A549 (cell line): ENCODE data around the gene RGMB. TPM values are rescaled to one million over a fixed set of nuclear protein-coding genes. Genes with fewer than 3 reads are reported as not detected.
"Not testable (repeated sequence)": the region's sequence is repeated elsewhere in the genome, so short reads cannot be mapped to it uniquely, and the experiment has no call there.

Experiments
- ATAC-seq, 2 experiments: fragments of 200-7000 bp in 1 of 2; fragments of >200 bp in 1 of 2; cut with Nextera tagmentation in 1 of 2; cut with Tn5 transposase in 1 of 2; 3 replicates each; pipeline versions ENCODE4 v1.8.0 to v1.9.1; 2018 to 2020; ENCODE audit warnings: mild to moderate bottlenecking in 1 of 2, moderate library complexity in 1 of 2
- CTCF ChIA-PET: fragments of 300-600 bp; sonication (Branson Sonifier 250); formaldehyde crosslinking; extraction: SDS; loops from one replicate; lab custom pipeline; 2021; ENCODE audit warnings: antibody characterized with exemption, inconsistent platforms; lab: Yijun Ruan, JAX
- POLR2A ChIA-PET: fragments of 350-600 bp; formaldehyde crosslinking; extraction: SDS; loops from one replicate; lab custom pipeline; 2021; ENCODE audit warnings: antibody characterized with exemption, inconsistent platforms; lab: Yijun Ruan, JAX
- DNase-seq, 2 experiments: peaks; one replicate each; pipeline versions ENCODE4 v3.0.0 to v3.0.0-alpha.2; 2011 to 2016; ENCODE audit warnings: low read depth in 1 of 2, low spot score in 1 of 2
- FAIRE-seq: peaks from 2 replicates; lab custom pipeline; 2011; peaks lifted over from hg19 to GRCh38; lab: Jason Lieb, UNC
- H3K27ac ChIP-seq, 2 experiments: fragments of >200 bp; sonication (Bioruptor Twin); formaldehyde crosslinking; 3 replicates each; pipeline ENCODE4 v1.5.1; 2016 to 2017
- H3K4me1 ChIP-seq: fragments of >200 bp; sonication (Bioruptor Twin); formaldehyde crosslinking; 3 replicates; pipeline ENCODE4 v1.6.1; 2016
- H3K4me2 ChIP-seq: fragments of >200 bp; sonication (Bioruptor Twin); formaldehyde crosslinking; 3 replicates; pipeline ENCODE4 v1.6.1; 2016
- H3K4me3 ChIP-seq: fragments of >200 bp; sonication (Bioruptor Twin); formaldehyde crosslinking; 3 replicates; pipeline ENCODE4 v1.5.1; 2016
- H3K9me3 ChIP-seq: fragments of >200 bp; sonication (Bioruptor Twin); formaldehyde crosslinking; 3 replicates; pipeline ENCODE4 v1.6.1; 2016
- BHLHE40 ChIP-seq: IDR thresholded peaks from 2 replicates; pipeline ENCODE4 v1.6.1; 2012; ENCODE audit warnings: low read depth, low read length, inconsistent platforms
- CBX2 ChIP-seq: fragments of 200-600 bp; sonication (generic); IDR thresholded peaks from 2 replicates; pipeline ENCODE4 v1.6.1; 2016; ENCODE audit warnings: low read depth, mild to moderate bottlenecking, borderline replicate concordance
- CHD4 ChIP-seq: fragments of 200-600 bp; sonication (generic); IDR thresholded peaks from 2 replicates; pipeline ENCODE4 v1.6.1; 2016; ENCODE audit warnings: antibody characterized with exemption, mild to moderate bottlenecking, borderline replicate concordance
- FOSB ChIP-seq: fragments of 250-450 bp; sonication (Bioruptor Pico); IDR thresholded peaks from 2 replicates; pipeline ENCODE4 v1.5.0; 2020; ENCODE audit warnings: mild to moderate bottlenecking, moderate library complexity
- GATA3 ChIP-seq: IDR thresholded peaks from 2 replicates; pipeline ENCODE4 v1.6.1; 2012; ENCODE audit warnings: borderline replicate concordance
- HDAC2 ChIP-seq: fragments of 200-600 bp; sonication (generic); IDR thresholded peaks from 2 replicates; pipeline ENCODE4 v1.6.1; 2016
- HOXB5 ChIP-seq: fragments of 250-450 bp; sonication (Bioruptor Pico); IDR thresholded peaks from 2 replicates; pipeline ENCODE4 v1.5.0; 2020; ENCODE audit warnings: mild to moderate bottlenecking, moderate library complexity
- MAFK ChIP-seq: fragments of 450-650 bp; IDR thresholded peaks from 2 replicates; pipeline ENCODE4 v1.6.1; 2014; ENCODE audit not compliant: partially characterized antibody
- NPAS2 ChIP-seq: fragments of 250-450 bp; sonication (Bioruptor Pico); IDR thresholded peaks from 2 replicates; pipeline ENCODE4 v1.8.0; 2022; ENCODE audit warnings: mild to moderate bottlenecking, moderate library complexity, borderline replicate concordance
- PHF8 ChIP-seq: fragments of 200-600 bp; sonication (generic); IDR thresholded peaks from 2 replicates; pipeline ENCODE4 v1.6.1; 2016; ENCODE audit warnings: low read depth, mild to moderate bottlenecking, antibody characterized with exemption, moderate library complexity, borderline replicate concordance
- POLR2A ChIP-seq: IDR thresholded peaks from 2 replicates; pipeline ENCODE4 v1.6.1; 2012; ENCODE audit warnings: mild to moderate bottlenecking, low read length
- POLR2AphosphoS2 ChIP-seq: conservative IDR thresholded peaks from 2 replicates; pipeline ENCODE4 v1.6.1; 2012; ENCODE audit warnings: low read length, improper control_type of control experiment, inconsistent platforms
- RAD21 ChIP-seq, 2 experiments: fragments of >200 bp in 1 of 2; sonication (Bioruptor Twin) in 1 of 2; formaldehyde crosslinking in 1 of 2; IDR thresholded peaks in 1 of 2; conservative IDR thresholded peaks in 1 of 2; 2 replicates in 1 of 2; 3 replicates in 1 of 2; pipeline ENCODE4 v1.6.1; 2012 to 2018; ENCODE audit warnings: inconsistent platforms in 1 of 2
- RFX5 ChIP-seq: fragments of 450-650 bp; IDR thresholded peaks from 2 replicates; pipeline ENCODE4 v1.7.1; 2014; ENCODE audit warnings: antibody characterized with exemption, mild to moderate bottlenecking, moderate library complexity
- RNF2 ChIP-seq: fragments of 200-600 bp; sonication (generic); IDR thresholded peaks from 2 replicates; pipeline ENCODE4 v1.6.1; 2016; ENCODE audit warnings: low read depth, mild to moderate bottlenecking, antibody characterized with exemption, moderate library complexity, borderline replicate concordance
- SMC3 ChIP-seq: fragments of >200 bp; sonication (Bioruptor Twin); formaldehyde crosslinking; IDR thresholded peaks from 3 replicates; pipeline ENCODE4 v1.6.1; 2018; ENCODE audit warnings: inconsistent platforms
- WGBS: methylation state at CpG from one replicate; pipeline ENCODE4 v1.1.6; 2017; ENCODE audit errors: missing lambda C conversion rate; 5-methylcytosine and 5-hydroxymethylcytosine counted together
- polyA plus RNA-seq, 4 experiments: library from polyadenylated mRNA; depleted of rRNA in 3 of 4; stranded (reverse); fragments of >200 nt; fragmentation: RNase III in 1 of 4; extraction: RNeasy Plus Mini Kit Qiagen cat#74134 plus additional on column Dnase treatment in 1 of 4; gene quantifications; 2 replicates in 3 of 4; 3 replicates in 1 of 4; pipeline ENCODE4 v1.2.3, GENCODE V29; 2011 to 2017
- TF ChIP-seq, protein P1 (sequence below): fragments of >200 bp; sonication (Bioruptor Twin); formaldehyde crosslinking; IDR thresholded peaks from 2 replicates; pipeline ENCODE4 v1.6.1; 2016
- TF ChIP-seq, protein P2 (sequence below): IDR thresholded peaks from 2 replicates; pipeline ENCODE4 v1.6.1; 2012
- TF ChIP-seq, protein P3 (sequence below): IDR thresholded peaks from 2 replicates; pipeline ENCODE4 v1.6.1; 2012
- TF ChIP-seq, protein P4 (sequence below): fragments of 250-450 bp; sonication (Bioruptor Pico); IDR thresholded peaks from 2 replicates; pipeline ENCODE4 v1.5.0; 2020; ENCODE audit warnings: low read depth, mild to moderate bottlenecking, moderate library complexity

The RGMB gene
- polyA plus RNA-seq, 2 of the 4 experiments (the other 2 are of a cell fraction) = 5.3 to 5.6 TPM

DNA sequence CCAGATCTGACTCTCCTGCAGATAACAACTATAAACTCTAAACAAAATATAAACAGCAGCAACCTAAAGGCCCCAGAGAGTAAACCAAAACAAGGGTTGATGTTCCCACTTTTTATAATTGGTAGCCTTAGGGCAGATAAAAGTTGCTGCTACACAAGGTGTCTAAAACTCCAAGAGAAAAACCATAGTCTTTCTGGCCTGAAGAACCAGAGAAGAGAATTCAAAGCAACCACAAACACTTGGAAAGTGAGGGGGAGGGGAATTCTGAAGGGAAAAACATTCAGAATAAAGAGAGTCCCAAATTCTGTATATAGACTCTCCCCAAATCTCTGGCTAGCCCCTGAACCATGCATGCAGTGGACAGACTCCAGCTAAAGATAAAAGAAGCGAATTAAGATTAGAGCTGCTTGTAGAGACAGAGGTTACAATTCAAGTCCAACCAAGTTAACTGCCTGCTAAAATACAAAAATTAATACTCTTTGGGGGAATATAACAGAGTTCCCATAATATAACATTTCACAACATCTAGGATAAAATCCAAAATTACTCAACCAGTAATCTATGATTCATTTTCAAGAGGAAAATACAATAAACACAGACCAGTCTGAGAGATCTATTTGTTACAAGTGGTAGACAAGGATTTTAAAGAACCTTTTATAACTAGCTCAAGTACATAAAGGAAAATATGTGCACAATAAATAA is 37.5 kb upstream of the RGMB start:
- Histone ChIP-seq H3K27ac (no peak overlapping the region), H3K4me1 (no peaks in the 10 kb centered on the region), H3K9me3 (no peaks in the 10 kb centered on the region; the same call in 2 of the 3 replicates), H3K4me2 (no peak overlapping the region), H3K4me3 (no peak overlapping the region)
- 13% methylated on average over 1 of the region's 1 CpG for WGBS
- TF ChIP-seq, protein P1, sequence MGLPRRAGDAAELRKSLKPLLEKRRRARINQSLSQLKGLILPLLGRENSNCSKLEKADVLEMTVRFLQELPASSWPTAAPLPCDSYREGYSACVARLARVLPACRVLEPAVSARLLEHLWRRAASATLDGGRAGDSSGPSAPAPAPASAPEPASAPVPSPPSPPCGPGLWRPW = no peak
- no peak for TF ChIP-seq RNF2
- TF ChIP-seq GATA3 = no peak
- no peak for TF ChIP-seq FOSB (CRISPR knock-in tag)
- TF ChIP-seq MAFK = no peak
- TF ChIP-seq BHLHE40 = no peak
- TF ChIP-seq, protein P2, sequence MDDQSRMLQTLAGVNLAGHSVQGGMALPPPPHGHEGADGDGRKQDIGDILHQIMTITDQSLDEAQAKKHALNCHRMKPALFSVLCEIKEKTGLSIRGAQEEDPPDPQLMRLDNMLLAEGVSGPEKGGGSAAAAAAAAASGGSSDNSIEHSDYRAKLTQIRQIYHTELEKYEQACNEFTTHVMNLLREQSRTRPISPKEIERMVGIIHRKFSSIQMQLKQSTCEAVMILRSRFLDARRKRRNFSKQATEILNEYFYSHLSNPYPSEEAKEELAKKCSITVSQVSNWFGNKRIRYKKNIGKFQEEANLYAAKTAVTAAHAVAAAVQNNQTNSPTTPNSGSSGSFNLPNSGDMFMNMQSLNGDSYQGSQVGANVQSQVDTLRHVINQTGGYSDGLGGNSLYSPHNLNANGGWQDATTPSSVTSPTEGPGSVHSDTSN = no peak
- no peak for TF ChIP-seq HDAC2
- no peak for TF ChIP-seq SMC3
- TF ChIP-seq POLR2AphosphoS2 = no peak
- no peak for TF ChIP-seq NPAS2 (CRISPR knock-in tag)
- TF ChIP-seq RFX5 = no peak
- no peak for TF ChIP-seq HOXB5 (CRISPR knock-in tag)
- TF ChIP-seq, protein P3, sequence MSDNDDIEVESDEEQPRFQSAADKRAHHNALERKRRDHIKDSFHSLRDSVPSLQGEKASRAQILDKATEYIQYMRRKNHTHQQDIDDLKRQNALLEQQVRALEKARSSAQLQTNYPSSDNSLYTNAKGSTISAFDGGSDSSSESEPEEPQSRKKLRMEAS = no peak
- TF ChIP-seq RAD21 (conservative IDR thresholded peaks at IDR 0.05 in 1 of 2, IDR thresholded peaks at IDR 0.05 in 1 of 2) = no peak
- TF ChIP-seq, protein P4, sequence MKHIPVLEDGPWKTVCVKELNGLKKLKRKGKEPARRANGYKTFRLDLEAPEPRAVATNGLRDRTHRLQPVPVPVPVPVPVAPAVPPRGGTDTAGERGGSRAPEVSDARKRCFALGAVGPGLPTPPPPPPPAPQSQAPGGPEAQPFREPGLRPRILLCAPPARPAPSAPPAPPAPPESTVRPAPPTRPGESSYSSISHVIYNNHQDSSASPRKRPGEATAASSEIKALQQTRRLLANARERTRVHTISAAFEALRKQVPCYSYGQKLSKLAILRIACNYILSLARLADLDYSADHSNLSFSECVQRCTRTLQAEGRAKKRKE = no peak
- no peak for TF ChIP-seq CBX2
- TF ChIP-seq POLR2A = no peak
- TF ChIP-seq CHD4 = no peak
- POLR2A ChIA-PET = no interaction called here
- FAIRE-seq (no peak), ATAC-seq (no peak), DNase-seq (no peak)
- CTCF ChIA-PET = no interaction called here

DNA sequence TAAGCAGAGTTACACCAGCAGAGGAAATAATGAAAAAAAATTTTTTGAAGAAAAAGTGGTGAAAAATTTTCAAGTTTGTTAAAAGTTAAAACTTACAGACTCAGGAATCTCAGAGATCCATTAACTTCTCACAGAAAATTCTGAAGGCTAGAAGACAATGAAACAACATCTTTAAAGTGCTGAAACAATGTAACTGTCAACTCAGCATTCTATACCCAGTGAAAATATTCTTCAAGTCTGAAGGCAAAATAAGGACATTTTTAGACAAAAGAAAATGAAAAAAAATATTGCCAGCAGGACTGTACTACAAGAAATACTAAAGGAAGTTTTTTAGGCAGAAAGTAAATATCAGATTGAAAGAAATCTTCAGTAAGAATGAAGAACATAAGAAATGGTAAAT is 36.7 kb upstream of the RGMB start:
- CTCF ChIA-PET = interaction anchor here (0.8 kb wide), 1 partner anchor 32 kb away, joined by 3 read pairs; no protein-coding TSS in a partner anchor
- H3K4me2 ChIP-seq = no peak overlapping the region
- H3K9me3 ChIP-seq = no peaks in the 10 kb centered on the region; the same call in 2 of the 3 replicates
- TF ChIP-seq MAFK (peak; percentile 66), PHF8 (no peak)
- H3K4me3 ChIP-seq = no peak overlapping the region
- no peaks in the 10 kb centered on the region for H3K4me1 ChIP-seq
- POLR2A ChIA-PET = no interaction called here
- no peak for FAIRE-seq
- no peak for DNase-seq
- no peak overlapping the region for H3K27ac ChIP-seq
- ATAC-seq = no peak

DNA sequence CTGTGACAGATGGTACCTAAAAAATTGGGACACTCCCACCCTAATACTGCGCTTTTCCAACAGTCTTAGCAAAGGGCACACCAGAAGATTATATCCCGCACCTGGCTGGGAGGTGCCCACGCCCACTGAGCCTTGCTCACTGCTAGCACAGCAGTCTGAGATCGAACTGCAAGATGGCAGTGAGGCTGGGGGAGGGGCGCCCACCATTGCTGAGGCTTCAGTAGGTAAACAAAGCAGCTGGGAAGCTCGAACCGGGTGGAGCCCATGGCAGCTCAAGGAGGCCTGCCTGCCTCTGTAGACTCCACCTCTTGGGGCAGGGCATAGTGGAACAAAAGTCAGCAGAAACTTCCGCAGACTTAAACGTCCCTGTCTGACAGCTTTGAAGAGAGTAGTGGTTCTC is 36.0 kb upstream of the RGMB start:
- 25% methylated on average over 8 of the region's 9 CpGs for WGBS
- not testable (repeated sequence) for FAIRE-seq
- CTCF ChIA-PET = interaction anchor here (0.8 kb wide), 1 partner anchor 31 kb away, joined by 3 read pairs; no protein-coding TSS in a partner anchor

DNA sequence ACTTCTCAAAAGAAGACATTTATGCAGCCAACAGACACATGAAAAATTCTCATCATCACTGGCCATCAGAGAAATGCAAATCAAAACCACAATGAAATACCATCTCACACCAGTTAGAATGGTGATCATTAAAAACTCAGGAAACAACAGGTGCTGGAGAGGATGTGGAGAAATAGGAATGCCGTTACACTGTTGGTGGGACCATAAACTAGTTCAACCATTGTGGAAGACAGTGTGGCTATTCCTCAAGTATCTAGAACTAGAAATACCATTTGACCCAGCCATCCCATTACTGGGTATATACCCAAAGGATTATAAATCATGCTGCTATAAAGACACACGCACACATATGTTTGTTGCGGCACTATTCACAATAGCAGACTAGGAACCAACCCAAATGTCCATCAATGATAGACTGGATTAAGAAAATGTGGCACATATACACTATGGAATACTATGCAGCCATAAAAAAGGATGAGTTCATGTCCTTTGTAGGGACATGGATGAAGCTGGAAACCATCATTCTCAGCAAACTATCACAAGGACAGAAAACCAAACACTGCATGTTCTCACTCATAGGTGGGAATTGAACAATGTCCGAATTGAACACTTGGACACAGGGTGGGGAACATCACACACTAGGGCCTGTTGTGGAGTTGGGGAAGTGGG is 34.8 kb upstream of the RGMB start:
- FAIRE-seq, POLR2A ChIA-PET, H3K27ac ChIP-seq, H3K4me2 ChIP-seq, DNase-seq, ATAC-seq, H3K4me1 ChIP-seq, H3K9me3 ChIP-seq, CTCF ChIA-PET, H3K4me3 ChIP-seq: not testable (repeated sequence)
- WGBS = 56% methylated on average over 4 of the region's 4 CpGs

More for the DNA sequence above, 36.0 kb upstream of the RGMB start:
- H3K4me2 ChIP-seq, POLR2A ChIA-PET, ATAC-seq, DNase-seq, H3K4me3 ChIP-seq, H3K4me1 ChIP-seq, H3K9me3 ChIP-seq, H3K27ac ChIP-seq: not testable (repeated sequence)
